G401 (cell line): Measurements from ENCODE around the gene RNU5D-1. TPM values are rescaled to one million over a fixed set of nuclear protein-coding genes. Genes with fewer than 3 reads are reported as not detected.
"Not testable (repeated sequence)": the region's sequence is repeated elsewhere in the genome, so short reads cannot be mapped to it uniquely, and the experiment has no call there.

Experiments used
- DNase-seq: peaks from one replicate; pipeline ENCODE4 v3.0.0-alpha.2; 2015; ENCODE audit warnings: low spot score
- in situ Hi-C: cut with HindIII; loops from 2 replicates; pipeline ENCODE4 v1.10.0; 2016; ENCODE audit warnings: low sequenced_read_pairs, mixed read lengths
- total RNA-seq: library from RNA; depleted of rRNA; stranded (reverse); fragments of >200 nt; shearing (Covaris generic); gene quantifications from 2 replicates; pipeline ENCODE4 v1.2.3, GENCODE V29; 2014

RNU5D-1 gene
- total RNA-seq, 1 experiment from 2014 or later: not detected

DNA sequence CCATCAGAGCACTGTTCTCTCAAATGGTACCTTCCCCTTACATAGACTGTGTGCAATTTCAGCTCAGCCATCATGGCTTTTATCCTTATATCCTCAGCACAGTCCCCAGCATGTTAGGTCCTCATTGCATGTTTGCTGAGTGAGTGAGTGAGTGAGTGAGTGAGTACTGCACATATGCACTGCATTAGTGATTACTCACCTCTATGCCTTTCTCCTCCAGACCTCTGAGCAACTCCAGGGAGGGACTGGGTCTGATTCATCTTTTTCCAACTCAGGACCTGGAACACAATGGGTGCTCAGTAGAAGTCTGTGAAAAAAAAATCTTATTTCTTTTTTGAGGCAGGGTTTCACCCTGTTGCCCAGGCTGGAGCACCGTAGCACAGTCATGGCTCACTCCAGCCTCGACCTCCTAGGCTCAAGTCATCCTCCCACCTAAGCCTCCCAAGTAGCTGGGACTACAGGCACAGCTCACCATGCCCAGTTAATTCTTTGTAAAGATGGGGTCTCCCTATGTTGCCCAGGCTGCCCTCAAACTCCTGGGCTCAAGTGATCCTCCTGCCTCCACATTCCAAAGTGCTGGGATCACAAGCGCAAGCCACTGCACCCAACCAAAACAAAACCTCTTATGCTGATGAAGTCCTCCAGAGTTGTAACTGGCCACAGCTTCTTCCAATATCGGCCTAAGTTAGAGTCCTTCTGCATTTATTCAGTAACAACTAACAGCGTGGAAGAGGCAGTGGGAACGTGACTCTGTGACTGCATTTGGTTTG, 23.7 kb downstream of the RNU5D-1 start:
- DNase-seq: no peak
- in situ Hi-C loops: no loop called here

DNA sequence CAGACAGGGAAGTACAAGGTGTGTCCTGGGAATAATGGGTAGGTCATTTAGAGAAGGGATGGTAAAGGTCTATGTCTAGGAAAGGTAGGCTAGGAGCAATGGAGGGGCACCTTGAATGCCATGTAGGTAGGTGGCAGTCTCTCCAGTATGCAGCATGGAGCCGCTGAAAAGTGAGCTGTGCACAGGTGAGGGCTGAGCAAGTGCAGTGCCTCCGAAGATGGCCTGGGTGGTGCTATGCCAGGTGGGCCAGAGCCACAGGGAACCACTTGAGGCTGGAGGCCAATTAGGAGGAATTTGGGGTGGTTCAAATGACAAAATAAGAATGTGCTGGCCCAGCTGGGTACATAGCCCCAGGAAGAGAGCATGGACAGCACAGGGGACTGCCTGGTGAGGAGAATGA, 25.0 kb downstream of the RNU5D-1 start:
- in situ Hi-C loops: no loop called here

DNA sequence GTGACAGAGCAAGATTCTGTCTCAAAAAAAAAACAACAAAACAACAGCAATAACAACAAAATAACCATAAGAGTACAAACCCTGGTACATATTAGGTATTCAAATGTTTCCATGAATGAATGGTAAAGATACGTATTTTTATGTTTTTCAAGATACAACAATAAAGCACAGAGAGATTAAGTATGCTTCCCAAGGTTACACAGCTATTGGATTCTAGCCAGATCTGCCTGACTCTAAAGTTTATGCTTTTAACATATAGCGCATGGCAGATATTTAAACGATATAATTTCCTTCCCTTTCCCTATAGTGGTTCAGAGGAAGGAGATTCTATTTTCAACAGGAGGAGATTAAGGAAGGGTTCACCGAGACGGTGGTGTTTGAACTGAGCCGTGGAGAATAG, 25.5 kb downstream of the RNU5D-1 start:
- in situ Hi-C loops: no loop called here

More for the DNA sequence above, 25.0 kb downstream of the RNU5D-1 start:
- no peak for DNase-seq

DNA sequence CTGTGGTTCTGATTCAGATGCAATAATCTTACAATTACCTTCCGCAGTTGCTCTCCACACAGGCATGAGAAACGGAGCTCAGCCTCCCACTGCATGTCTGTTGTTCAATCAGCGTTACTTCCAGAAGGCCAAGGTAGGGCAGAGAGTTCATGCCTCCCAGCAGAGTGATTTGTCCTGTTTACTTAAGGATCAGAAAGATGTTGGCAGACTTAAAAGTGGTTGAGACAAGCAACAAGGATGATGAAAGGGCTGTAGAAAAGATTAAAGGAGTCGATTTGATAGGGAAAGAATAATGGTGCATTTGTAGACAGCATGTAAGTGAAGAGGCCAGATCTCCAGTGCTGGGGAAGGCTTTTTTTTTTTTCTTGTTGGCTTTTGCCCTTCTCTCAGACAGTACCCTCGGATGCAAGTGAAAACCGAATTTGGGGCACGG, 29.8 kb downstream of the RNU5D-1 start:
- in situ Hi-C loops: no loop called here
- no peak for DNase-seq

More for the DNA sequence above, 25.5 kb downstream of the RNU5D-1 start:
- DNase-seq: no peak

DNA sequence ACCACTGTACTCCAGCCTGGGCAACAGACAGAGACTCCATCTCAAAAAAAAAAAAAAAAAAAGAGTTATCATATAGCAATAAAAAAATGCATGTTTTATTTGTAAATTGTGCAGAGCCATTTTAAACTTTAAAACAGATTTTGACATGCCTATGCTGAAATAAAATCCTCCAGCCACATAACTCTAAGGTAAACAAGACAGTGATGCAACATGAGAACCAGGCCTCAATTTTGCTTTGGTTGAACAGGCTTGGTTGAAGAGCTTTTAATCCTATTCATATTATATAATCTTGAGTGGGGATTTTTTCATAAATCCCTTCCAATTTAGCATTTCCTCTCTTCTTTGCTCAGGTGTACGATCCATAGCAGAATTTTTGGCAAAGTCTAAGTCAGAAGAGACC, 30.4 kb downstream of the RNU5D-1 start:
- in situ Hi-C loops: no loop called here
- DNase-seq: no peak

DNA sequence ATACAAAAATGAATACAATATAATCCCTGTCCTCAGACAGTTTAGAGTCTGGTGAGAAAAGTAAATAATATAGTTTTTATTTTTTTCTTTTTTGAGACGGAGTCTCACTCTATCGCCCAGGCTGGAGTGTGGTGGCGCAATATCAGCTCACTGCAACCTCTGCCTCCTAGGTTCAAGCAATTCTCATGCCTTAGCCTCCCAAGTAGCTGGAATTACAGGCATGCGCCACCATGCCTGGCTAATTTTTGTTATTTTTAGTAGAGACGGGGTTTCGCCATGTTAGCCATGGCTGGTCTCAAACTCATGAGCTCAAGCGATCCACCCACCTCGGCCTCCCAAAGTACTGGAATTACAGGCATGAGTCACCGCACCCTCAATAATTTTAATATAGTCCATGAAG, 31.6 kb downstream of the RNU5D-1 start:
- in situ Hi-C loops, DNase-seq: not testable (repeated sequence)

DNA sequence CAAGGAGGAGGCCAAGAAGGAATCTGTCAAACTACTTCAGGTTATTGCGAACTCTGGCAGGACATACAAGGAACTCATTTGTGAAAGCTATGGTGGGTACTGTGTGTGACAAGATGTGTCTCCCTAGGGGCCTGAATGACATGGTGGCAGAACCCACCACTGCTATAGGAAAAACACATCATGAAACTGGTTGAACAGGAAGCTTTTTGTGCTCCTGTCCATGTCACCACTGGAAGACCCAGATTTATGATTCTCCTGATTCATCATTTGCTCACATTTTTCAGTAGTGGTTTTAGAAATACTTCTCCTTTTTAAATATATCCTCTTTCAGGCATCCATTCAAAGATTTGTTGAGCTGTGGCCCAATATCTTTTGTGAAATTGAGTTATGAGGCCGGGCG, 32.8 kb downstream of the RNU5D-1 start:
- DNase-seq: no peak
- in situ Hi-C loops: no loop called here

DNA sequence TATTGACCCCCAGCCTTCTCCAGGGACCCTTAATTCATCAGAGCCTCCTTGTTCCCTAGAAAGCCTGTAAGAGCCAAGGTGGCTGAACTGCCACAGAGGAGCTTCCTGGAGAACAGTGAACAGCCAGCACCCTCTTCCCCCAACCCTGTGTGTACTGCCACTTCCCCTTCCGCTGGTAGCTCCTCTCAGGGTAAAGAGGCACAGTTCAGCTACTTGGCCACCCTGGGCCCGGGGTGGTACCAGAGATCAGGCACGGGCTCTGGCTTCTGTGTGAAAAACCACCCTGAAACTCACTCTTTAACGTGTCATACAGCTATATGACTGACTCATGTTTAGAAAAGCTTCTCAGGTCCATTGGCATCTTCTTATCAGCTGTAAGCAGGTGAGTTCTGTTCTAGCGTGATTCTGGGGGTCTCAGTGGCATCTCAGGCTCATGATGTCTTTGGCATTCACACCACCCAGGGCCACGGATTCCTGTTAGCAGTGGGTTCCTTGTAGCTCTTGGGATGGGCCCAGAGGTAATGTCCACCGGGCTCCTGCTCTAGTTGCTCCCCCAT, 34.1 kb downstream of the RNU5D-1 start:
- in situ Hi-C loops: no loop called here
- DNase-seq: no peak

DNA sequence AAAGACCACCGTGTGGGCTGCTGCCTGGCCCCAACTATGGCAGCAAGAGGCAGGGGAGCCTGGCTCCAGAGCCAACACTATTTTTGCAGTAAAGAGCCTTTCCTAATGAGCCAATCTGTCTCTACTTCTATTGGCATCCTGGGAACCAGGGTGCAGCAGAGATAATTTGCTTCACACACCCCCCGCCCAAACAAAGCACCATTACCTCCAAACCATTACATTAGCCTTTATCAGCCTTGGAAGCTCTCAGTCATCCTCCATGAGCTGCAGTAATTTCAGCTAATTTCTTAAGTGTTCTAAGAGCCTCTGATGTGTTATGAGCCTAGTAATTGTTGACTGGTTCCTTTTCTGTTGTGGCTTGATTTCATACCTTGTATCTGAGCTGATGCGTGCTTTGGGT, 34.9 kb downstream of the RNU5D-1 start:
- in situ Hi-C loops: no loop called here
- no peak for DNase-seq

DNA sequence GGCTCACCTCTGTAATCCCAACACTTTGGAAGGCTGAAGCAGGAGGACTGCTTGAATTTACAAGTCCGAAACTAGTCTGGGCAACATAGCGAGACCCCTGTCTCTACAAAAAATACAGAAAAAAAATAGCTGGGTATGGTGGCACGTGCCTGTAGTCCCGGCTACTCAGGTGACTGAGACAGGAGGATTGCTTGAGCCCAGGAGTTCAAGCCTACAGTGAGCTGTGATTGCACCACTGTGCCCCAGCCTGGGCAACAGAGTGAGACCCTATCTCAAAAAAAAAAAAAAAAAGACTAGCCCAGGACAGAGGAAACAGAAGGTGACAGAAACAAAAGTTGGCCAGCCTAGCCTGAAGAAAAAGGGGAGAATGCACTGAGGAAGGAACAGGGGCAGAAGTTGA, 35.3 kb downstream of the RNU5D-1 start:
- DNase-seq: no peak
- in situ Hi-C loops: no loop called here

DNA sequence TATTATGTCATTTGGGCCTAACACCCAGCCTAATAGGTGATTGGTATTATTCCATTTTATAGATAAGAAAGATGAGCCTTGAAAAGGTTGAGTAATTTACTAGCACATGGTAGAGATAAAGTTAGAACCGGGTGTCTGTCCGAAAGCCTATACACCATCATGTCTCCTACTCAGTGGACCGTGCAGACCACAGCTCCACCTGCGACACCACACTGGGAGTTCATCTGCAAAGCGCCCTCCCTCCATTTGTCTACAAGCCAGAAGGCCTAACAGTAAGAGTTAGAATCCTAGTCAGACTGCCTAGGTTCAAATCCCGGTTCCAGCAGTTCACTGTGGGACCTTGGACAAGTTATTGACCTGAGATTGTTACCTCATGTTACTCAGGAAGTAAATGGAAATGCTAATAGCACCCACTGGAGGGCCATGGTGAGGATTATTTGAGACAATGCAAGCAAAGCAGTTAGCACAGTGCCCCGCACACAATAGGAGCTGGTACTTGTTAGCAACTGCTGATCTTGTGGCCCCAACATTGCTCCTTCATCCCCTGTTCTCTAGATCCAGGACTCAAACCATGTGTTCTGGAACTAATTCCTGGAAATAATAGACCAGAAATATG, 36.0 kb downstream of the RNU5D-1 start:
- no peak for DNase-seq
- in situ Hi-C loops: no loop called here

DNA sequence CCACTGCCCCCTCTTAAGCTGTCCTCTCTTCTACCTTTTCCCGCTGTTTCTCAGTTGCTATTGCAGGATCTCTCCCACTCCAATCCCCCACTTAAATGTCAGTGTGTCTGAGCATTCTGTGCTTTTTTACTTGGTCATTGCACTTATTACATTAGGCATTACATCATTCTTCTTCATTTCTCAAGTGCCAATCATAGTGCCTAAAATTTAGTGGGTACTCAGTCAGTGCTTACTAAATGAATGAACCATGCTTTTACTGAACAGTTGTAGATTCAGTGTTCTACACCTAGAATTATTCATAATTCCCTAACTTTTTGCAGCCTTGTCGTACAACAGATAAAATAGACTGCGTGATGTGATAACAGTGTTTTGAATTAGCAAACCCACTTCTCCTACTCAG, 37.1 kb downstream of the RNU5D-1 start:
- in situ Hi-C loops: no loop called here

DNA sequence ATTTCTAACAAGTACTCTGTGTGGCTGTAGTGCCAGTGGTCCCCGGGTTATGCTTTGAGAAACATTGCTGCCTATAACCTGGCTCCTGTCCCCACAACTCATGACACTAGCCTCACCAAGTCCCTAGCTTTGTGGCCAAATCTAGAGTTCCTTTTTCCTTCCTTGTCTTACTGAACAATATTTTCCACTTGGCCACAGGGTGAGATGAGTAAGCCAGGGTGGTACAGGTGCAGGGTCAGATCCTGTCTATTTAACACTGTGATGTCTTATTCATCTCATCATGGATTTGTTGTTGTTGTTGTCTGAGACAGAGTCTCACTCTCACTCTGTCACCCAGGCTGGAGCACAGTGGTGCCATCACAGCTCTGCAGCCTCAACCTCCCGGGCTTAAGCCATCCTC, 37.8 kb downstream of the RNU5D-1 start:
- DNase-seq: no peak
- in situ Hi-C loops: no loop called here

More for the DNA sequence above, 37.1 kb downstream of the RNU5D-1 start:
- DNase-seq: no peak

DNA sequence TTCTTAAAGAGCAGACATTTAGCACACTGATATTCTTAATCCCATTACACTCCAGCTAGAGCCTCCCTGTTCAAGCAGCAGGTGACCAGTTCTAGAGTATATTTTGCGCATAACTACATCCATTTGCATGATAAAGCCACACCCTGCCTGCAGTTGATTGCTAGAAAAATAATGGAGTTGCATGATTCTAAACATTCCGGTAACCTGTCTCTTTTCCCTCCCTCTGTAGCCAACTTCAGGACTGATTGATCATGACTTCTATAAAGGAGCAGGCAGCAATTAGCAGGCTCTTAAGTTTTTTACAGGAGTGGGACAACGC, 41.6 kb downstream of the RNU5D-1 start:
- in situ Hi-C loops: no loop called here
- no peak for DNase-seq

DNA sequence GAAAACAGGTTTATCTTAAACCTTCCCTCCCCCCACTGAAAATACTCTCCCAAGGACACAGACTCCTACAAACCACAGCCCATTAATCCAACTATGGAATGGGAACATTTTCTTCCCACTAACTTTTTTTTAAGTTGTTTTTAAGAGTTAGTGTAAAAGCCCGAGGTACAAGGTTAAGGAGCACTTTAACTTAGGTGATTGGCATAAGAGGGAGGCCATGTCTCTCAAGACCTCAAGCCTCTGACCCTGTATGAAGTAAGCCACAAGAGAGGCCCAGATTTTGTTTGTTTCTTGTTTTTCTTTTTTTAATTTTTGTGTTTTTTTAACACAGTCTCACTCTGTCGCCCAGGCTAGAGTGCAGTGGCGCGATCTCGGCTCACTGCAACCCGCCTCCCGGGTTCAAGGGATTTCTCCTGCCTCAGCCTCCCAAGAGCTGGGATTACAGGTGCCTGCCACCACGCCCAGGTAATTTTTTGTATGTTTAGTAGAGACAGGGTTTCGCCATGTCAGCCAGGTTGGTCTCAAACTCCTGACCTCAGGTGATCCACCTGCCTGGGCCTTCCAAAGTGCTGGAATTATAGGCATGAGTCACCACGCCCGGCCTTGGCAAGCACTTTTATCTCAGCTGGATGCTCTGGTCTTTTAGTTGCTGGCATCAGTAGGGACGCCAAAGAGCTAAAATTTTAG, 42.1 kb downstream of the RNU5D-1 start:
- in situ Hi-C loops: no loop called here

DNA sequence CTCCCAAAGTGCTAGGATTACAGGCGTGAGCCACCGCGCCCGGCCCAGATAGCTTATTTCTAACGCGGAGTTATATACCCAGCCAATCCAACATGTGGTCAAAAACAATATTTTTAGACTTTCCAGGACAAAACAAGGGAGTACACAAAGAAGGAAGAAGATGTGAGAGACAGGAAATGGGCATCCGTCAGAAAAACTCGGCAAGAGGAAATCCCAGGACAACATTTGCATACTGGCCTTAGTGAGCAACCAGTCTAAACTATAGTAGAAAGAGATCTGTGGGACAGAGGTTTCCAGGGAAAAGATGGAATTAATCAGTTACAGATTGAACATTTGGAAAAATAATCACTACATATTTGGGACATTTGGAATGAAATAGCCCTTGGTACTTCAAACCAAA, 45.1 kb downstream of the RNU5D-1 start:
- no peak for DNase-seq
- in situ Hi-C loops: no loop called here

More for the DNA sequence above, 42.1 kb downstream of the RNU5D-1 start:
- no peak for DNase-seq

DNA sequence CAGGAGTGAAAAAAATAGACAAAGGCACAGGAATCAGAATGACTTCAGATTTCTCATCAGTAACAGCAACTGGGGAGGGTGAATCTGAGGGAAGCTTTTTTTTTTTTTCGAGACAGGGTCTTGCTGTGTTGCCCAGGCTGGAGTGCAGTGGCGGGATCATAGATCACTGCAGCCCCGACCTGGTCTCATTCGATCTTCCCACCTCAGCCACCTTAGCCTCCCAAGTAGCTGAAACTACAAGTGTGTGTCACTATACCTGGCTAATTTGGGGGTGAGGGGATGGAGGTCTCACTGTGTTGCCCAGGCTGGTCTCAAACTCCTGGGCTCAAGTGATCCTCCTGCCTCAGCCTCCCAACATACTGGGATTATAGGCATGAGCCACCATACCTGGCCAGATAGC, 45.8 kb downstream of the RNU5D-1 start:
- DNase-seq: no peak
- in situ Hi-C loops: no loop called here

DNA sequence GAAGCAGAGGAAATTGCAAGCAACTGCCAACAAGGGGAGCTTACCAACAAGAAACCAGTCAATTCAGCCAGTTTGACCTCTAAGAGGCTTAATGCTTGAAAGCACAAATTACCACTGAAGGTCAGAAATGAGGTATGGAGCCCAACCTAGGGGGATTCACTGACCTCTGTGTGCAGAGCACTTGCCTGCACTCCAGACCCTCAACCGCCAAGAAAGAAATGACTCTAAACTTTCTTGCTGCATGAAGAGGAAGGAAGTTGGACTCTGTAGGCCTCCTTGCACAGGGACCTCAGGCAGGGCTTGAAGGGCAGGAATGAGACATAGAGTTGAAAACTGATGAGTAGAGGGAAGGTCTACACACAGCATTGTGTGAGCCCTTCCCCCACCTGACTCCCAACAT, 46.4 kb downstream of the RNU5D-1 start:
- in situ Hi-C loops: no loop called here
- no peak for DNase-seq

DNA sequence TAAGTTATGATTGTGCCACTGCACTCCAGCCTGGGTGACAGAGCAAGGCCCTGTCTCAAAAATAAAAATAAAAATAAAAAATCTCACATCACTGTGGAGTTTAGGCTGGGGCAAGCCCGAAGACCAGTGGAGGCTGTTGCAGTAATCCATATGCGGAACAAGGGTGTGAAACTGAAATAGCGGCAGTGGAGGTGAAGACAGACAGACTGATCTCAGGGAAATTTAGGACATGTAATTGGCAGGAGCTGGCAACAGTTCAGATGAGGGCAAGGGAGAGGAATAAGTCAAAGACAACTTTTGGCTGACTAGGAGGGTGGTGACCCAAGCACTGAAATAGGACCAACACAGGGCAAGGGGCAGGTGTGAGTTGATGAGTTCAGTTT, 48.1 kb downstream of the RNU5D-1 start:
- in situ Hi-C loops: no loop called here
- DNase-seq: no peak
